SKM-1 (cell line): ENCODE measurements around the gene ZNF79.

Source experiments
- DNase-seq: peaks from one replicate; lab custom pipeline; 2025; ENCODE audit not compliant: unreplicated experiment; lab: John Stamatoyannopoulos, UW

Gene ZNF79

DNA sequence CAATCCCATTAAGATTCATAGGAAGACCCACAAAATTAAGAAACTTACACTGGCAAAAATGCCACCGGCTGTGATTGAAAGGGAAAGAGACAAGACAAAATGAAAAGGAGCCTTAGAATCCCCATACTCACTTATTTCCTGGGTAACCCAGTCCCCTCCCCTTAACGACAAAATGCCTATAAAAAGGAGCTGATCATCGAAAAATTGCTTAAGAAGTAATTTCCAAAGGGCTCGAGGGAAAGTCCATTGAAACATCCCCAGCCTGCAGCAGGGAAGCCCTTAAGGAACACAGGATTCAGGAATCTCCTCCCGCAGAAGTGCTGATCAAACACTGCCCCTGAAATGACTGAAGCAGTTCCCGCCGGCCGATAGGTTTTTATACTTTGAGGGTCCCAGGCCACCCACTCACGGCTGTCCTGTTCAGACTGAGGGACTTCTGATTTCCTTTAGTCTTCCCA is 677 bp upstream of the ZNF79 start:
- DNase-seq: no peak

DNA sequence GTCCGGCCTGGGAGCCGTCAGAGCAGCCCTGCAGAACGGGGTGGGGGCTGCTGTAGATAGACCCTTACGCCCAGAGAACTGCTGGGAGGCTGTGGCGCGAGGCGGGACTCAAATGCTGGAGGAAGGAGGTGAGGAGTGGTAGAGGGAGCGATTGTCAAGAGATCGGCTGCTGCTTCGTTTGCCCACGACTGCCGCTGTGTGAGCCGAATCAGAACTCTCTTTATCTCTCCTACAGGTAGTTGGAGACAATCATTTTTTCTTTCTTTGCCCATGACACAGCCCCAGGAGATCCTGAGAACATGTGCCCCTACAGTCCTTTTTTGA is 456 bp downstream of the ZNF79 start:
- no peak for DNase-seq

DNA sequence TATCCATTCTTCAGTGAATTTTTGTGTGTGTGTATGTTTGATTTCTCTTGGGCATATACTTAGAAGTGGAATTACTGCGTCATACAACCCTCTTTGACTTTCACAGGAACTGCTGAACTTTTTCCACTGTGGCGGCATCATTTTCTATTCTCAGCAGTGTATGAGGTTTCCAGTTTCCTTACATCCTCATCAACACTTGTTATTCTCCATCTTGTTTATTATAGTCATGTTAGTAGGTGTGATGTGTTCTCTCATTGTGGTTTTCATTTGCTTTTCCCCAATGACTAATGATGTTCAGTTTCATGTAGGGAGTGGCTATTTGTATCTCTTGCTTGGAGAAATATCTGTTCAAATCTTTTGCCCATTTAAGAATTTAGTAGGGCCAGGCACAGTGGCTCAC is 2.6 kb downstream of the ZNF79 start:
- no peak for DNase-seq

DNA sequence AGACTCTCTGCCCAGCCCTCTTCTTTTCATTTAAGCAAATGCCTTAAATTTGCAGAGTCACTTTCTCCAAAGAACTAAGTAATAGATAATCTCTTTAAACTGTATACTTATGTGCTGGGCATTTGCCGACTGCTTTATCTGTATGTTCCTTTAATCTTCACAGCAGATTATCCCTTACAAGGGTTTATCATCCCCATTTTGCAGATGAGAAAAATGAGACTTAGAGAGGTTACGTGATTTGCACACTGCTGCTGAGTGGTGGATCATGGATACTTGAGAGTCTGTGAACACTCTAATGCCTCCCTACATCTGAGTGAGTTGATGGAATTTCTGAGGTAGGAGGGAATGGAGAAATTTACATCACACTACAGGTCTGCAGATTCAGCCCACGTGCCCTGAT is 4.2 kb downstream of the ZNF79 start:
- no peak for DNase-seq

DNA sequence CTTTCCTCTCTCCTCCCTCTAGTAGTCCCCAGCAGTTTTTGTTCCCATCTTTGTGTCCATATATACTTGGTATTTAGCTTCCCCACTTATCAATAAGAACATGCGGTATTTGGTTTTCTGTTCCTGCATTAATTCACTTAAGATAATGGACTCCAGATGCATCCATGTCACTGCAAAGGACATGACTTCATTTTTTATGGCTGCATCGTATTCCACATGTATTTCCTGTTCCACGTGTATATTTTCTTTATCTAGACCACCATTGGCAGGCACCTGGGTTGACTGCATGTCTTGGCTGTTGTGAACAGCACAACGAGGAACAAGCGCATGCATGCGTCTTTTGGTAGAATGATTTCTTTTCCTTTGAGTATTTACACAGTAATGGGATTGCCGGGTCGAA is 6.2 kb downstream of the ZNF79 start:
- no peak for DNase-seq

DNA sequence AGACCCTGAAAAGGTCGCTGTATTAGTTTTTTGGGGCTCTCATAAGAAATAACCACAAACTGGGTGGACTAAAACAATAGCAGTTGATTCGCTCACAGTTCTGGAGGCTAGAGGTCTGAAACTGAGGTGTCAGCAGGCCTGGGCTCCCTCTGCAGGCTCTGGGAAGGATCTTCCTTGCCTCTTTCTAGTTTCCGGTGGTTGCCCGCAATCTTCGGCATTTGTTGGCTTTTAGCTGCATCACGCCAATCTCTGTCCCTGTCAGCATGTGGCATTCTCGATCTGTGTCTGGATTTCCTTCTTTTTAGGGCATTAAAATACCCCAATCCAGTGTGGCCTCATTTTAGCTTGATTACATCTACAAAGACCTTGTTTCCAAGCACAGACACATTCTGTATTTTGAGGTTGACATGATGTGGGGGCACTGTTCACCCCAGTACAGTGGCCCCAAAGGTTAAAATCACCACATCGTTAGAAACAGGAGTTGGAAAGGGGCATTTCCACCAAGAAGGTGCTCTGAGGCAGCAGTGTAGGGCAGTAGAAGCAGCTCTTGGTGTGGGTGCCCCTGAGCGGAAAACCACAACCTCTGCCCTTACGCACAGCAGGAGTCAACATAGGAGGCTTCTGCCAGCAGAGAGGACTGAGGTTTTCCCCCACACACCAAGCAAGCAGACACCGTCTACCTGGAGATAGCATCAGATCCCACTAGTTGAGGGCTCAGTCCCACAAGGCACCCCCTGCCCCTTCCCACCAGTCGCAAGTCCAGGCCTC is 13.5 kb downstream of the ZNF79 start:
- no peak for DNase-seq

DNA sequence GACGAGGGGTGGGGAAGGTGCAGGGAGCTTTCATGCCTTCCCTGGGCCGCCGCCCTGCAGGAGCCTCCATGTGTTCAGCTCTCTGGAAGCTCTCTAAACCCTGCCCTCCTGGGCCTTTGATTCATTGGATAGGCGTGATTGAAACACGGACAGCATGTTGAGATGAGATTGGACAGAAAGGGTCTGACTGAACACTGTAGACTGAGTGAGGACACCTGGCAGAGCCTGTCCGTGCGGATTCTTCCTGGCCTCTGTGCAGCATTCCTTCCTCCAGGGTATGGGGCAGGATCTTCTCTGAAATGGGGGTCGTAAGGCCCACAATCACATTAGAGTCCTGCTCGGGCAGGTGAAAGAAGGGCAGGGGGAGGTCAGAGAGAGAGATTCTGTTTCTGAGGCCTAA is 14.2 kb downstream of the ZNF79 start:
- DNase-seq: no peak

DNA sequence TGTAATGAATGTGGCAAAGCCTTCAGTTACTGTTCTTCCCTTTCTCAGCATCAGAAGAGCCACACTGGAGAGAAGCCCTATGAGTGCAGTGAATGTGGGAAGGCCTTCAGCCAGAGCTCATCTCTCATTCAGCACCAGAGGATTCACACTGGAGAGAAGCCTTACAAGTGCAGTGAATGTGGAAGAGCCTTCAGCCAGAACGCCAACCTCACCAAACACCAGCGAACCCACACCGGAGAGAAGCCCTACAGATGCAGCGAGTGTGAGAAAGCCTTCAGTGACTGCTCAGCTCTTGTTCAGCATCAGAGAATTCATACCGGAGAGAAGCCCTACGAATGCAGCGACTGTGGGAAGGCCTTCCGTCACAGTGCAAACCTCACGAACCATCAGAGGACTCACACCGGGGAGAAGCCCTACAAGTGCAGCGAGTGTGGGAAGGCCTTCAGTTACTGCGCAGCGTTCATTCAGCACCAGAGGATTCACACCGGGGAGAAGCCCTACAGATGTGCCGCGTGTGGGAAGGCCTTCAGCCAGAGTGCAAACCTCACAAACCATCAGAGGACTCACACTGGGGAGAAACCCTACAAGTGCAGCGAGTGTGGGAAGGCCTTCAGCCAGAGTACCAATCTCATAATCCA is 20.2 kb downstream of the ZNF79 start:
- DNase-seq: no peak

DNA sequence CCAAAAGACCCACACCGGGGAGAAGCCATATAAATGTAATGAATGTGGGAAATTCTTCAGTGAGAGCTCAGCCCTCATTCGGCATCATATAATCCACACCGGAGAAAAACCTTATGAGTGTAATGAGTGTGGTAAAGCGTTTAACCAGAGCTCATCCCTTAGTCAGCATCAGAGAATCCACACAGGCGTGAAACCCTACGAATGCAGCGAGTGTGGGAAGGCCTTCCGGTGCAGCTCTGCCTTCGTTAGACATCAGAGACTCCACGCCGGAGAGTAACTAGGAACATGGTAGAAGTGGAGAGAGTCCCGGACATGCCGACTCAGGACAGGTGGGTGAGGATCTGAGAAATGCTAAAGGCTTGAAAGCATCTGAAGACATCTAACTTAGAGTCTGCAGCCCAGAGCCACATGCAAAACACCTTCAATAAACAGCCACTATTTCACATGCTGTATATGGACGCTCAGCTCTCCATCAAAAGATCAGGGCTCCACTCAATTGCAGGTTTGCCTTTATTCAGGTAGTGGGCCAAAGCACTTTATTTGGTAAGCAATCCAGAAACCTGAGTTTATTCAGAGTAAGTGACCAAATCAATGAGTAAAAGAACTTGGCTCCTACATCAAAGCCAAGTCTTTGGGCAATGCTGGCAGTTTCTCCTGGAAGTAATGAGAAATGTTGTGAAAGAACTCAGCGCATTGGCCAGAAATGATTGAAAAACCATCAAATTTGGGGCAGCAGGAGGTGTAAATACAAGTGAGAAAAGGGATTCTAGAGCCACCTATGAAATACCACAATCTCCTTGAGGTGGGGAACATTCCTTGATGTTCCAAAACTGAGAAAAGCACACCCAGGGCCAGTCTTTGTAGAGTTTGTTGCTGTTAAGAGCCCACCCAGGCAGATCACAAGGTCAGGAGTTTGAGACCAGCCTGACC is 21.0 kb downstream of the ZNF79 start:
- no peak for DNase-seq

DNA sequence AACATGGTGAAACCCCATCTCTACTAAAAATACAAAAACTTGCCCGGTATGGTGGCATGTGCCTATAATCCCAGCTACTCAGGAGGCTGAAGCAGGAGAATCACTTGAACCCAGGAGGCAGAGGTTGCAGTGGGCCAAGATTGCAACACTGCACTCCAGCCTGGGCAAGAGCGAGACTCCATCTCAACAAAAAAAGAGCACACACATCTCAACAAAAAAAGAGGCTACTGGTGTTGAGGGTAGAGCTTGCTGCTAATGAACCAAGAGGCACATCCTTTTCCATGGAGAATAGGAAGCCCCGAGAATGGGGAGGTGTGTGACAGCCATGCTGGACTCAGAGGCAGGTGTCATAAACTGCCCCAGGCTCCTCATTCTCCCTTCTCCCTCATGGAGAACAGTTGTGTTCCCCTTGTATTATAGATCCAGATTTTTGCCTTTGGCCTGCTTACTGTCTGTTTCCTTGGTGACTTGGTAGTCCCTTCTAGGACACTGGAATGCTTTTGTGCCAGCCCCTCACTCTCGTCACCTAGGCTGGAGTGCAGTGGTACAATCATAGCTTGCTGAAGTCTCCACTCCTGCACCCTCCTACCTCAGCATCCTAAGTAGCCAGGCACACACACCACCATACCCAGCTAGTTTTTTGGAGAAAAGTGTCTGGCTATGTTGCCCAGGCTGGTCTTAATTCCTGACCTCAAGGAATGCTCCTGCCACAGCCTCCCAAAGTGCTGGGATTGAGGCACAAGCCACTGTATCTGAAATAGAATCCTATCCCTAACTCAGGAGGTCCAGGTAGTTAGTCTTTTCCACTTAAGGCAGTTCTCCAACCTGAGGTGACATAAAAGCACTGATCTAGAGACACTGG is 21.9 kb downstream of the ZNF79 start:
- no peak for DNase-seq

DNA sequence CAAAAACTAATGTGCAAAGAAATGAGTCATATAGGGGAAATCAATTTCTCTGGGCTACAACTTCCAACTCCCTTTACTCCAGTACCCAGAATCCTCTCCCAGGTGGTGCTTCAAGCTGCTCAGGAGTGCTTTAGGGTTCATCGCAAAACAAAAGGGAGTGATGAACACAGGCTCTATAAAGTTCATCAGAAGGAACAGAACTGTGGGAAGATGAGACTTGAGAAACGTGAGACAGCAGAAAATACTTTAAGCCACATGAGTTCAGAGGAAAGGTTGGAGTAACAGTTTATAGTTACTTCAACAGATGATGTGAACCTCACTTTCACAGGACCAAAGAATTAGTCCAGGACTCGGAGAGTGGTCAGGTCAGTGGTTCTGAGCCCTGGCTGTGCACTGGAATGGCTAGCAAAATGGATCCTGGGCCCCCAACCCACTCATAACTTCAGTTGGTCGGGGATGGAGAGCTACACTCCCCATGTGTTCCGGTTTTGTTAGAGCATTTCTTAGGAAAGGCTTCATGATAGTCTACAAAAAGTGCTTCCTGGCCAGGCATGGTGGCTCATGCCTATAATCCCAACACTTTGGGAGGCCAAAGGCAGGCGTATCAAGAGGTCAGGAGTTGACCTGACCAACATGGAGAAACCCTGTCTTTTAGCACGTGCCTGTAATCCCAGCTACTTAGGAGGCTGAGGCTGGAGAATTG is 22.7 kb downstream of the ZNF79 start:
- no peak for DNase-seq

DNA sequence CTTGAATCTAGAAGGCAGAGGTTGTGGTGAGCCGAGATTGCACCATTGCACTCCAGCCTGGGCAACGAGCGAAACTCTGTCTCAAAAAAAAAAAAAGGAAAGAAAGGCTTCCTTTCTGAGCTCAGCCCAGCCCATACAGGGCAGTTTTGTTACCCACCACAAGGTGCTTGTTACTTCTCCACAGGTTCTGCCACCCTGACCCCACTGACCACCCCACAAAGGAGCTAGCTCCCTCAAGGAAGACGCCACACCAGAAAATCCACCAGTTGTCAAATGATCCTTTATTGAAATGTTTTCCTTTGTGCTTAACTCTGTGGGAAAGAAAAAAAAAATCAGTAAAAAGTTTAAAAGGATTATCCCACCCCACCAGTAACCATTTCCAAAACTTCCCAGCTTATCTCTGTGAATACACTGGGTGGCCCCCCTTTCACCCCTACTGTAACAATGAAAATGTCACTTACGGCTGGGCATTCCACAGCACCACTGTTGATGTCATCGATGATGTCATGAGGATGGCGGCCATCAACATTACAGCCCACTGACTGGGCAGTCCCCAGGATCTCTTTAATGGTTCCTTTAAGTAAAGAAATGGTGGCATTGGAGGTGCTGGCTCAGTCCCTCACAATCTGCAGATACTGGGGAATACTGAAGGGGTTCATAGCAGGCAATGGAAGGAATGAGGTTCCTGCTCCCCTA is 23.4 kb downstream of the ZNF79 start:
- DNase-seq: no peak

DNA sequence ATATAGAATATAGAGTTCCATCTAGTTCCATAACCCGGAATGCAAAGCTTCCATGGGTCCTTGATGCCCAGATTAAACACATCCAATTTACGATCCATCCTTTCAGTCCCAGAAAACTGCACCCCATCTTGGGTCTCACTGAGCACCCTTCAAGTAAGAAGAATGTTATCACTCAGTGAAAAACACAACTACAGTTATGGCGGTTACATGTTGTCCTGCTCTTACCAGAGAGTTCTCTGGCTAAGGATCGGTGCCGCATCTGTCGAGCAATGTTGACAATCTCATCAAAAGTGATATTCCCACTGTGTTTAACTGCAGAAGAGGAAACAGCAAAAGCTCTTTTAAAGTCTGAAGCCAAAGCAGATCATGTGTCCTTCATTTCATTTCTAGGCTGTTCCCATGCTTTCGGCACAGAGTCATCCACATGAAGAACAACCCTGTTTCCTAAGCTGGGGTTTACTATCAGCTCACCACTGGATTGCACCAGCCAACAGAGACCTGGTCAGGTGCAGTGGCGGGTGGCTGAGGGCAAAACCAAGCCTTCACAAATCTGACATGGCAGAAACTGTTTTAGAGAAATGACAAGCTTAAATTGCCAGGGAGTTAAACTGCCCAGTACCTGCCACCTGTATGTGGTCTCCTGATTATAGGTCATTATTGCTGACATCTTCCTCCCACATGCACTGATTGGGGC is 24.1 kb downstream of the ZNF79 start:
- DNase-seq: no peak

DNA sequence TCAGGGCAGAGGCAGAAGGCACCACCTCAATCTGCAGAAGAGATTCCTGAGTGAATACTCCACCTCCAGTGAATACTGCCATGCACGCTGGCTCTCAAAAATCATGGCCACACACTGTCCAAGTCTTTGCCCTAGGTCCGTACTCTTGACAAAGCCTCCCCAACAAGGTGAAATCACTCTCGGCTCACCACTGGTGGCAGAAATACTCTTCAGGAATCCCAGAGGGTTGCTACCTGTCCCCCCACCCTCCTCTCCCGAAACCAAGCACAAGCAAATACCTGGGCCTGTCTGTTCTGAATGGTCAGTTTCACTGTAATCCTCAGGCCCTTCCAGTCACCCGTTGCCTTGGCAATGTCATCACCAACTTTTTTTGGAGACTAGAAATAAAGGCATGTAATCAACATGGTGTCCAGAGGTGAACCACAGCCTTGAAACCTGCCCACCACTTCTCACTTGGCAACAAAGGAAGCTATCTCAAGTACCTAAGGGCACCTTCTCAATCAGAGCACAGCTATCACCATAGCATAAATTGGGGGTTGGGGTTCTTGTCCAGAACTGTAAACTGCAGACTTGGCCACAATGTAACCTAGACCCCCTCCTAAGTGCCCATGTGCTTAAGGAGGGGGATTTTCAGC is 25.3 kb downstream of the ZNF79 start:
- no peak for DNase-seq

DNA sequence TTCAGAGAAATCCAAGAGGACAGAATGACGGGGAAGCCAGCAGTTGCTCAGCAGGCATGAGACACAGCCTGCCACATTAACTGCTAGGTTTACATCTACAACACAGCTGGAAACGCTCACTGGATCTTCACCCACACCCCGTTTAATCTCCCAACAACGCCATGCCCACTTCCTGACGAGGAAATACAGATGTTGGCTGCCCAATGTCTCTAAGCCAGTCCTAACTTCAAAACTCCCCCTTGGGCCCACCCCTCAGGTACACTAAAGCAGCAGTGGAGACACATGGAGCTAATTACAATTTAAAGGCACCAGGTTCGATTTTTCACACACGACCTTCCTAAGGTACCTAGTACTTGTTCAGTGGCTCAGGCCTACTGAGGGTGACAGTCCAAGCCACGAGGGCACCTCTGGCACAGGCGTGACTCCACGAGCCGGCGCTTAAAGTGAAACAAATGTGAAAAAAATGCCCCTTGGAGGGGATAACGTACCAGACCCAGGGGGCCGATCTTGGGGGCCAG is 26.1 kb downstream of the ZNF79 start:
- no peak for DNase-seq

DNA sequence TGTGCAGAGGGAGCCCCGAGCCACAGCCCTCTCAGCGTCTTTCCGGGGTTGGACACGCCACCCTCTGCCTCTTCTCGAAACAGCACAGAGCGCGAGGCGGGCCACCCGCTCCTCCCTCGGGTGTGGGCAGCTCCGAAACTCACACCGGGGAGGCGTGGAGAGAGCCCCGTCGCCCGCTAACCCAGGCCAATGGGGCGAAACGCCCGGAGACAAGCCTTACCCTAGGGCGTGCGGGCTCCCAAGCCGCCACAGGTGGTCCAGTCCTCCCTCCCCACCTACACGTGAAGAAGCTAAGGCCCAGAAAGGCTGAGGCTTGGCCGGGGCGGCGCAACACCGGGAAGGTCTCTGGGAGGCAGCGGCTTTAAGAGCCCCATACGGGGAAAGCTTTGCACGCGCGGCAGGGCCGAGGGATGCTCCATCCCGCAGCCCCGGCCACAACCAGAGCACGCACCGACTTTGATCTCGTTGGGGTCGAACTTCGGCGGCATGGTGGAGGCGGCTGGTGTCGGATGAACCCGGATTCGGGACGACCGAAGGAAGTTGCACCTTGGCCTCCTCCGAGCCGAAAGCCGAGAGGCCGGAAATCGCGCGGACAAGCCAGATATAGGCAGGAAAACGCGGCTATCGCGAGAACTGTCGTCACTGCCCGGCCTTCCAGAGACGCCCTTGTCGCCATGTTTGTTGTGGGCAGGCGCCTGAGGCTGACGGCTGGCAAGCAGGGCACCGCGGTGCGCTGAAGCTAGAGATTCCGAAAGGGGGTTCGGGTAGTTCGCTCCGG is 26.8 kb downstream of the ZNF79 start, which contains the start of the genes LRSAM1 and RPL12:
TSS of gene LRSAM1 (plus strand) at position 681 of the 778 bp plus-strand sequence. CDS start 3,018 bp downstream, outside the sequence.
TSS of gene RPL12 (minus strand) at position 577 of the 778 bp plus-strand sequence. CDS start at position 488, 89 bp downstream.
- DNase-seq: peak; percentile 76

DNA sequence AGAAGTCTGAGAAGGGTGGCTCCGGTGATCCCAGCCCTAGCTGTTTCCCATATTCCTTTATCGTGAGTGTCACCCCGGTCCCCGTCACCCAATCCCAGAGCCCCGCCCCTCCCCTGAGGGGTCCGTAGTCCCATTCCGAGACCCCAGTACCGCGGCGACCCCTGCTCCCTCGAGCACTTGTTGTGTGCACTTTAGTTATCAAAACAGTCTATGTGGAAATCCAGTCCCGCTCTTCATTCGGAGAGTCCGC is 27.4 kb downstream of the ZNF79 start:
- DNase-seq: no peak
